ENCODE results near the gene CTDSP2. TPM values are rescaled to one million over a fixed set of nuclear protein-coding genes. Genes with fewer than 3 reads are reported as not detected.

Gene CTDSP2
- total and polyA plus RNA-seq, 10 of the 15 experiments (the other 5 are each of a cell fraction or from before 2014, with no cell fraction given) = 17.3 to 98.2 (median 54.1) TPM

- no TSS peak for BruUV-seq (replicated peaks)
- intact Hi-C loops (cut with micrococcal nuclease; ENCODE audit: unreplicated experiment) = loop anchor here (5.0 kb wide), 1 partner anchor 73 kb away; the partner anchor contains the start of gene MARCHF9
- ChIA-PET POLR2A (interaction anchor here (0.5 kb wide), 1 partner anchor 26 kb away, joined by 3 read pairs; no protein-coding TSS in a partner anchor), SMC1A (ENCODE audit: uncharacterized antibody, unreplicated experiment) (interaction anchor here (0.7 to 1.5 kb wide), 3 partner anchors 69 to 75 kb away, joined by 3 to 8 read pairs (median 3); no protein-coding TSS in a partner anchor), RAD21 (ENCODE audit: unreplicated experiment) (interaction anchor here (1.7 to 1.9 kb wide), 2 partner anchors 67 to 68 kb away, joined by 5 to 7 read pairs; no protein-coding TSS in a partner anchor), CTCF (interaction anchor here (1.1 to 2.7 kb wide), 5 partner anchors 13 to 75 kb away, joined by 4 to 18 read pairs (median 9); no protein-coding TSS in a partner anchor)
- WGBS (ENCODE audit: insufficient coverage, insufficient replicate concordance, low lambda C conversion rate, missing lambda C conversion rate) = 100% methylated on average over 2 of the region's 2 CpGs
- DNase-seq (ENCODE audit: low read depth, low spot score) = no peak
- no peak overlapping the region for H3K4me3 ChIP-seq
- peaks cover 40% of the 10 kb centered on the region for H3K4me1 ChIP-seq (ENCODE audit: control insufficient read depth, insufficient read depth, low read length)
- no peak overlapping the region for H3K9ac ChIP-seq (ENCODE audit: control insufficient read depth, insufficient read depth, low read length)
- H3K79me2 ChIP-seq (ENCODE audit: control insufficient read depth, insufficient read depth, low read length) = peaks cover 38% of the 10 kb centered on the region
- no peak overlapping the region for H2AFZ ChIP-seq (ENCODE audit: control insufficient read depth, low read depth, low read length)
- no peak for ATAC-seq
- H4K20me1 ChIP-seq (ENCODE audit: control insufficient read depth, insufficient read depth) = peaks cover 8% of the 10 kb centered on the region
- peaks cover 25 to 29% of the 10 kb centered on the region in 2 experiments for H3K36me3 ChIP-seq (ENCODE audit: control insufficient read depth in 2 of 2, insufficient read depth in 2 of 2, low read length in 1 of 2)
- TF ChIP-seq, protein P1, sequence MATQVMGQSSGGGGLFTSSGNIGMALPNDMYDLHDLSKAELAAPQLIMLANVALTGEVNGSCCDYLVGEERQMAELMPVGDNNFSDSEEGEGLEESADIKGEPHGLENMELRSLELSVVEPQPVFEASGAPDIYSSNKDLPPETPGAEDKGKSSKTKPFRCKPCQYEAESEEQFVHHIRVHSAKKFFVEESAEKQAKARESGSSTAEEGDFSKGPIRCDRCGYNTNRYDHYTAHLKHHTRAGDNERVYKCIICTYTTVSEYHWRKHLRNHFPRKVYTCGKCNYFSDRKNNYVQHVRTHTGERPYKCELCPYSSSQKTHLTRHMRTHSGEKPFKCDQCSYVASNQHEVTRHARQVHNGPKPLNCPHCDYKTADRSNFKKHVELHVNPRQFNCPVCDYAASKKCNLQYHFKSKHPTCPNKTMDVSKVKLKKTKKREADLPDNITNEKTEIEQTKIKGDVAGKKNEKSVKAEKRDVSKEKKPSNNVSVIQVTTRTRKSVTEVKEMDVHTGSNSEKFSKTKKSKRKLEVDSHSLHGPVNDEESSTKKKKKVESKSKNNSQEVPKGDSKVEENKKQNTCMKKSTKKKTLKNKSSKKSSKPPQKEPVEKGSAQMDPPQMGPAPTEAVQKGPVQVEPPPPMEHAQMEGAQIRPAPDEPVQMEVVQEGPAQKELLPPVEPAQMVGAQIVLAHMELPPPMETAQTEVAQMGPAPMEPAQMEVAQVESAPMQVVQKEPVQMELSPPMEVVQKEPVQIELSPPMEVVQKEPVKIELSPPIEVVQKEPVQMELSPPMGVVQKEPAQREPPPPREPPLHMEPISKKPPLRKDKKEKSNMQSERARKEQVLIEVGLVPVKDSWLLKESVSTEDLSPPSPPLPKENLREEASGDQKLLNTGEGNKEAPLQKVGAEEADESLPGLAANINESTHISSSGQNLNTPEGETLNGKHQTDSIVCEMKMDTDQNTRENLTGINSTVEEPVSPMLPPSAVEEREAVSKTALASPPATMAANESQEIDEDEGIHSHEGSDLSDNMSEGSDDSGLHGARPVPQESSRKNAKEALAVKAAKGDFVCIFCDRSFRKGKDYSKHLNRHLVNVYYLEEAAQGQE (IDR thresholded peaks at IDR 0.05; ENCODE audit: low read depth, low read length) = no peak
- TF ChIP-seq, protein P2, sequence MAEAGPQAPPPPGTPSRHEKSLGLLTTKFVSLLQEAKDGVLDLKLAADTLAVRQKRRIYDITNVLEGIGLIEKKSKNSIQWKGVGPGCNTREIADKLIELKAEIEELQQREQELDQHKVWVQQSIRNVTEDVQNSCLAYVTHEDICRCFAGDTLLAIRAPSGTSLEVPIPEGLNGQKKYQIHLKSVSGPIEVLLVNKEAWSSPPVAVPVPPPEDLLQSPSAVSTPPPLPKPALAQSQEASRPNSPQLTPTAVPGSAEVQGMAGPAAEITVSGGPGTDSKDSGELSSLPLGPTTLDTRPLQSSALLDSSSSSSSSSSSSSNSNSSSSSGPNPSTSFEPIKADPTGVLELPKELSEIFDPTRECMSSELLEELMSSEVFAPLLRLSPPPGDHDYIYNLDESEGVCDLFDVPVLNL (IDR thresholded peaks at IDR 0.05; ENCODE audit: low read depth, low read length) = no peak
- TF ChIP-seq MTA2 (IDR thresholded peaks at IDR 0.05; ENCODE audit: low read depth) = no peak
- TF ChIP-seq, protein P3, sequence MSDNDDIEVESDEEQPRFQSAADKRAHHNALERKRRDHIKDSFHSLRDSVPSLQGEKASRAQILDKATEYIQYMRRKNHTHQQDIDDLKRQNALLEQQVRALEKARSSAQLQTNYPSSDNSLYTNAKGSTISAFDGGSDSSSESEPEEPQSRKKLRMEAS (IDR thresholded peaks at IDR 0.05; ENCODE audit: low read depth, low read length) = no peak
- TF ChIP-seq IKZF2 (IDR thresholded peaks at IDR 0.05) = no peak
- no peak for TF ChIP-seq YBX1 (IDR thresholded peaks at IDR 0.05)
- TF ChIP-seq NR2C1 (IDR thresholded peaks at IDR 0.05) = no peak
- TF ChIP-seq, protein P4, sequence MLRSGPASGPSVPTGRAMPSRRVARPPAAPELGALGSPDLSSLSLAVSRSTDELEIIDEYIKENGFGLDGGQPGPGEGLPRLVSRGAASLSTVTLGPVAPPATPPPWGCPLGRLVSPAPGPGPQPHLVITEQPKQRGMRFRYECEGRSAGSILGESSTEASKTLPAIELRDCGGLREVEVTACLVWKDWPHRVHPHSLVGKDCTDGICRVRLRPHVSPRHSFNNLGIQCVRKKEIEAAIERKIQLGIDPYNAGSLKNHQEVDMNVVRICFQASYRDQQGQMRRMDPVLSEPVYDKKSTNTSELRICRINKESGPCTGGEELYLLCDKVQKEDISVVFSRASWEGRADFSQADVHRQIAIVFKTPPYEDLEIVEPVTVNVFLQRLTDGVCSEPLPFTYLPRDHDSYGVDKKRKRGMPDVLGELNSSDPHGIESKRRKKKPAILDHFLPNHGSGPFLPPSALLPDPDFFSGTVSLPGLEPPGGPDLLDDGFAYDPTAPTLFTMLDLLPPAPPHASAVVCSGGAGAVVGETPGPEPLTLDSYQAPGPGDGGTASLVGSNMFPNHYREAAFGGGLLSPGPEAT (IDR thresholded peaks at IDR 0.05; ENCODE audit: low read depth) = no peak
- TF ChIP-seq NRF1 (conservative IDR thresholded peaks at IDR 0.05; ENCODE audit: low read depth, low read length) = no peak
- no peak for TF ChIP-seq SUPT20H (IDR thresholded peaks at IDR 0.05; ENCODE audit: borderline replicate concordance, control insufficient read depth, low read depth, low read length)
- TF ChIP-seq KAT2A (conservative IDR thresholded peaks at IDR 0.05; ENCODE audit: control insufficient read depth, low read depth, low read length) = no peak
- TF ChIP-seq IKZF1 (conservative IDR thresholded peaks at IDR 0.05) = no peak
- no peak for TF ChIP-seq SREBF1 (IDR thresholded peaks at IDR 0.05; ENCODE audit: low read length)
- no peak for TF ChIP-seq SMAD5 (IDR thresholded peaks at IDR 0.05; ENCODE audit: low read depth)
- no peak for TF ChIP-seq TARDBP (IDR thresholded peaks at IDR 0.05; ENCODE audit: borderline replicate concordance)
- no peak for TF ChIP-seq PAX5 (IDR thresholded peaks at IDR 0.05; ENCODE audit: borderline replicate concordance, low read depth, low read length)
- TF ChIP-seq FOXM1 (IDR thresholded peaks at IDR 0.05; ENCODE audit: low read depth, low read length) = no peak
- no peak for FAIRE-seq
- in situ Hi-C loops (cut with MboI) = no loop called here
- H3K9me3 ChIP-seq (replicated peaks; ENCODE audit: control insufficient read depth, insufficient read depth, low read length) = no peaks in the 10 kb centered on the region
- H3K27me3 ChIP-seq (replicated peaks in 1 of 2; ENCODE audit: control insufficient read depth in 2 of 2, insufficient read depth in 2 of 2, low read length in 1 of 2) = no peaks in the 10 kb centered on the region
- no peak overlapping the region for H3K27ac ChIP-seq (ENCODE audit: control insufficient read depth, insufficient read depth)
- H3K4me2 ChIP-seq (ENCODE audit: control insufficient read depth, insufficient read depth) = no peak overlapping the region
These were observed 16.1 kb downstream of the CTDSP2 start for GRCh38 chr12:57830393-57830792.
